IMR-90 (cell line): ENCODE data around the gene USP36. TPM values are rescaled to one million over a fixed set of nuclear protein-coding genes. Genes with fewer than 3 reads are reported as not detected.

Experiments used
- ATAC-seq: fragments of 200-7000 bp; cut with Tn5 transposase; 2 replicates; pipeline ENCODE4 v1.9.1; 2020; ENCODE audit warnings: low read depth, mild to moderate bottlenecking, moderate library complexity
- BruUV-seq: library from RNA; stranded (reverse); fragments of 400-500 nt; replicated peaks from 2 replicates; lab custom pipeline; 2021; lab: Mats Ljungman, UMichigan
- CTCF ChIA-PET: fragments of 300-600 bp; formaldehyde crosslinking; extraction: SDS; loops from one replicate; lab custom pipeline; 2021; ENCODE audit warnings: antibody characterized with exemption; lab: Yijun Ruan, JAX
- POLR2A ChIA-PET: fragments of 300-600 bp; sonication (Branson Sonifier 250); formaldehyde crosslinking; loops from one replicate; lab custom pipeline; 2022; ENCODE audit warnings: antibody characterized with exemption; ENCODE audit not compliant: unreplicated experiment; lab: Charles Lee
- DNase-seq: peaks from one replicate; pipeline ENCODE4 v3.0.0; 2013
- H2AFZ ChIP-seq: replicated peaks from 2 replicates; pipeline ENCODE3; 2013; ENCODE audit warnings: low read length, mild to moderate bottlenecking; ENCODE audit not compliant: poor library complexity
- H2AK5ac ChIP-seq: 2 replicates; pipeline ENCODE4 v1.6.1; 2013; ENCODE audit warnings: low read depth, low read length, inconsistent platforms
- H2AK9ac ChIP-seq: replicated peaks from 2 replicates; pipeline ENCODE3; 2013; ENCODE audit warnings: mild to moderate bottlenecking, low read depth, low read length, moderate library complexity; ENCODE audit not compliant: poor library complexity
- H2BK120ac ChIP-seq: 2 replicates; pipeline ENCODE4 v1.6.1; 2013; ENCODE audit warnings: low read depth, low read length, inconsistent platforms
- H2BK15ac ChIP-seq: 3 replicates; pipeline ENCODE4 v1.6.1; 2013; ENCODE audit warnings: low read depth, low read length, inconsistent platforms
- H2BK20ac ChIP-seq: 2 replicates; pipeline ENCODE4 v1.6.1; 2013; ENCODE audit warnings: low read depth, mild to moderate bottlenecking, inconsistent platforms, low read length, moderate library complexity
- H2BK5ac ChIP-seq: 2 replicates; pipeline ENCODE4 v1.6.1; 2013; ENCODE audit warnings: mild to moderate bottlenecking, low read depth, low read length, inconsistent platforms; ENCODE audit not compliant: poor library complexity, severe bottlenecking
- H3K14ac ChIP-seq: replicated peaks from 2 replicates; pipeline ENCODE4 v1.6.1; 2013; ENCODE audit warnings: low read depth, low read length, inconsistent platforms
- H3K18ac ChIP-seq: 2 replicates; pipeline ENCODE4 v1.6.1; 2013; ENCODE audit warnings: low read depth, low read length, control low read depth
- H3K23ac ChIP-seq: 2 replicates; pipeline ENCODE4 v1.6.1; 2013; ENCODE audit warnings: low read depth, low read length, inconsistent platforms
- H3K27ac ChIP-seq: 2 replicates; pipeline ENCODE4 v1.5.1; 2013; ENCODE audit warnings: mild to moderate bottlenecking, control low read depth, low read length; ENCODE audit not compliant: insufficient read depth
- H3K27me3 ChIP-seq: 2 replicates; pipeline ENCODE4 v1.6.1; 2013; ENCODE audit warnings: low read length; ENCODE audit not compliant: control insufficient read depth, insufficient read depth
- H3K36me3 ChIP-seq: 2 replicates; pipeline ENCODE4 v1.6.1; 2013; ENCODE audit warnings: low read length, mixed read lengths; ENCODE audit not compliant: control insufficient read depth, insufficient read depth
- H3K4ac ChIP-seq: 2 replicates; pipeline ENCODE4 v1.6.1; 2013; ENCODE audit warnings: low read depth, low read length, inconsistent platforms
- H3K4me1 ChIP-seq: 2 replicates; pipeline ENCODE4 v1.6.1; 2013; ENCODE audit warnings: low read length, mixed read lengths; ENCODE audit not compliant: control insufficient read depth, insufficient read depth
- H3K4me2 ChIP-seq: 2 replicates; pipeline ENCODE4 v1.6.1; 2013; ENCODE audit warnings: low read depth, mild to moderate bottlenecking, control low read depth, low read length, moderate library complexity
- H3K4me3 ChIP-seq: 2 replicates; pipeline ENCODE4 v1.5.1; 2013; ENCODE audit warnings: low read depth, mild to moderate bottlenecking, control low read depth, low read length, moderate library complexity; ENCODE audit not compliant: insufficient read depth
- H3K56ac ChIP-seq: 2 replicates; pipeline ENCODE4 v1.6.1; 2013; ENCODE audit warnings: low read length, inconsistent platforms; ENCODE audit not compliant: insufficient read depth; ENCODE audit errors: extremely low read depth
- H3K79me1 ChIP-seq, 2 experiments: 2 replicates each; pipeline ENCODE4 v1.6.1; 2013; ENCODE audit warnings: low read length in 2 of 2, inconsistent platforms in 1 of 2, low read depth in 1 of 2
- H3K9ac ChIP-seq: 2 replicates; pipeline ENCODE4 v1.6.1; 2013; ENCODE audit warnings: low read depth, low read length, control low read depth
- H3K9me1 ChIP-seq: 2 replicates; pipeline ENCODE4 v1.6.1; 2013; ENCODE audit warnings: low read length, inconsistent platforms; ENCODE audit not compliant: insufficient read depth
- H3K9me3 ChIP-seq: 2 replicates; pipeline ENCODE4 v1.6.1; 2013; ENCODE audit warnings: low read length; ENCODE audit not compliant: control insufficient read depth, insufficient read depth
- H4K20me1 ChIP-seq: 2 replicates; pipeline ENCODE4 v1.6.1; 2013; ENCODE audit warnings: low read length, inconsistent platforms; ENCODE audit not compliant: insufficient read depth
- H4K5ac ChIP-seq: 2 replicates; pipeline ENCODE4 v1.6.1; 2013; ENCODE audit warnings: mild to moderate bottlenecking, low read depth, low read length, control low read depth
- H4K8ac ChIP-seq, 2 experiments: 2 replicates each; pipeline ENCODE4 v1.6.1; 2013; ENCODE audit warnings: low read depth in 2 of 2, low read length in 2 of 2, control low read depth in 1 of 2, inconsistent platforms in 1 of 2
- H4K91ac ChIP-seq: 2 replicates; pipeline ENCODE4 v1.6.1; 2013; ENCODE audit warnings: low read depth, low read length, inconsistent platforms; ENCODE audit not compliant: insufficient read depth
- BHLHE40 ChIP-seq: fragments of 150-350 bp; IDR thresholded peaks from 2 replicates; pipeline ENCODE4 v1.6.1; 2016; ENCODE audit warnings: mild to moderate bottlenecking, low read depth, low read length
- CEBPB ChIP-seq: IDR thresholded peaks from 2 replicates; pipeline ENCODE4 v1.6.1; 2012; ENCODE audit warnings: low read depth, low read length, improper control_type of control experiment
- CHD1 ChIP-seq: IDR thresholded peaks from 2 replicates; pipeline ENCODE4 v1.6.1; 2012; ENCODE audit warnings: low read depth, low read length, improper control_type of control experiment
- FOS ChIP-seq: fragments of 150-350 bp; IDR thresholded peaks from 2 replicates; pipeline ENCODE4 v1.6.1; 2016; ENCODE audit warnings: low read depth, low read length
- MAFK ChIP-seq: IDR thresholded peaks from 2 replicates; pipeline ENCODE4 v1.6.1; 2012; ENCODE audit warnings: low read depth, low read length, improper control_type of control experiment
- MAZ ChIP-seq: IDR thresholded peaks from 2 replicates; pipeline ENCODE4 v1.6.1; 2012; ENCODE audit warnings: low read depth, mild to moderate bottlenecking, low read length, improper control_type of control experiment, moderate library complexity, borderline replicate concordance
- MXI1 ChIP-seq: IDR thresholded peaks from 2 replicates; pipeline ENCODE4 v1.6.1; 2012; ENCODE audit warnings: low read depth, mild to moderate bottlenecking, low read length, moderate library complexity, borderline replicate concordance
- NFE2L2 ChIP-seq: fragments of 150-350 bp; IDR thresholded peaks from 2 replicates; pipeline ENCODE4 v1.6.1; 2016; ENCODE audit warnings: low read depth, mild to moderate bottlenecking, low read length
- POLR2A ChIP-seq: IDR thresholded peaks from 2 replicates; pipeline ENCODE4 v1.6.1; 2012; ENCODE audit warnings: mild to moderate bottlenecking, low read depth, low read length
- RAD21 ChIP-seq: IDR thresholded peaks from 2 replicates; pipeline ENCODE4 v1.6.1; 2012; ENCODE audit warnings: low read length, improper control_type of control experiment
- RCOR1 ChIP-seq: IDR thresholded peaks from 2 replicates; pipeline ENCODE4 v1.6.1; 2012; ENCODE audit warnings: mild to moderate bottlenecking, low read length, improper control_type of control experiment; ENCODE audit not compliant: insufficient replicate concordance
- RFX5 ChIP-seq: IDR thresholded peaks from 2 replicates; pipeline ENCODE4 v1.8.0; 2012; ENCODE audit warnings: low read depth, mild to moderate bottlenecking, low read length, moderate library complexity
- SMC3 ChIP-seq: fragments of 150-350 bp; IDR thresholded peaks from 2 replicates; pipeline ENCODE4 v1.6.1; 2016; ENCODE audit warnings: low read depth, mild to moderate bottlenecking, antibody characterized with exemption, low read length, moderate library complexity
- WGBS, 2 experiments: methylation state at CpG; one replicate each; pipeline versions ENCODE4 v1.1.5 to v1.1.7; 2013; ENCODE audit warnings: missing lambda C conversion rate in 2 of 2; ENCODE audit not compliant: insufficient read length in 1 of 2; ENCODE audit errors: extremely low coverage in 2 of 2; 5-methylcytosine and 5-hydroxymethylcytosine counted together
- dilution Hi-C: fragments of 300-500 bp; cut with HindIII; formaldehyde crosslinking; loops from one replicate; pipeline ENCODE4 v1.14.3; 2018; ENCODE audit warnings: low sequenced_read_pairs; ENCODE audit not compliant: unreplicated experiment
- in situ Hi-C: fragments of 300-500 bp; cut with MboI; formaldehyde crosslinking; loops from 3 replicates; pipeline ENCODE4 v1.14.3; 2019; ENCODE audit warnings: low sequenced_read_pairs, inconsistent platforms, mixed read lengths
- intact Hi-C: fragments of 100-400 bp; cut with micrococcal nuclease; formaldehyde crosslinking; loops from 2 replicates; pipeline ENCODE4 v1.10.0; 2022
- polyA plus RNA-seq, 3 experiments: library from polyadenylated mRNA; depleted of rRNA; stranded (reverse); fragments of >200 nt; gene quantifications; 2 replicates each; pipeline ENCODE4 v1.2.3, GENCODE V29; 2012; ENCODE audit warnings: low replicate concordance in 1 of 3
- total RNA-seq: library from RNA; depleted of rRNA; stranded (reverse); fragments of >200 nt; gene quantifications from 2 replicates; pipeline ENCODE4 v1.2.3, GENCODE V29; 2012
- TF ChIP-seq, protein P1 (sequence below): fragments of 150-350 bp; IDR thresholded peaks from 2 replicates; pipeline ENCODE4 v1.6.1; 2016; ENCODE audit warnings: low read depth, mild to moderate bottlenecking, low read length, moderate library complexity, borderline replicate concordance
- TF ChIP-seq, protein P2 (sequence below): fragments of 150-350 bp; IDR thresholded peaks from 2 replicates; pipeline ENCODE4 v1.6.1; 2017; ENCODE audit warnings: mild to moderate bottlenecking, antibody characterized with exemption, low read length, low read depth

The USP36 gene
- total and polyA plus RNA-seq, 2 of the 4 experiments (the other 2 are of a cell fraction), result 30.6 to 38.3 TPM

DNA sequence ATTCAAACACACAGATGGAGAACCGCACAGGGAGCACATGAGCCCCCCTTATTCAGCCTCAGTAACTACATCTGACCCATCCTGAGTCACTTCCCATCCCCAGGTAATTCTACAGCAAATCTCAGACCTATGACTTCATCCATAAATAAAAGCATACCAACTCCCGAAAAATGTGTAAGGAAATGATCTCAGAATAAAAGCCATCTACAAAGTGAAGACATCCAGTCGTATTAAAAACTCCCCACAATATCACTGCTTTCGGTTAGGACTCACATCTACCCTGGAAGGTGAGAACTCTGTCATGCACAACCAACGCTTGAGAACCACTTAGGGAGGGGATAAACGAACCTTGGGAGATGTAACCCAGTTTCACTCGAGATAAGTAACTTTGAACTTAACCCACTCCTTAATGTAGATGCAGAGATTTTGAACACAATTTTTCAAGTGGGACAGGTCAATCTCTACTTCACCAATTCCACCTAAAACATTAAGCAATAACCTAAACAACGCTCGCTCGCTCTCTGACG, 1.3 kb downstream of the USP36 start (continued):
- TF ChIP-seq RFX5 (no peak), MAFK (no peak), RCOR1 (no peak), CEBPB (peak; percentile 89)

DNA sequence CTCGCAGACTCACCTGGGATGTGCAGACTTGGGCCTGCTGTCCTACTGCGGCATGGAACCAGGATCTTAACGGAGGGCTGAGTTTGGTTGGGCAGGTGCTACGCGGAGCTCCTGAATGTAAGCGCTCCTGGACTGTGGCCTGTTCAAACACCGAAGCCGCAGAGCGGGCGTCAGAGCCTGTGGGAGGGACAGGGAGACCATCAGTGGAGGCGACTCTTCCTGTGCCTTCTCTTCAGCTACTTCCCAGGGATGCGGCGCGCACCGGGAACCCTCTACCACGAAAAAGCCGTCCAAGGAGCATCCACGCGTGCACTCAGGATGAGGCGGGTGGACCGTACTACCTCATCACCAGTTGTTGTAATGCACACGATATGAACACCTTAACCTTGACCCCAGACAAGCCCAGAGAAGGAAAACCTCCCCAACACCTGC, 2.0 kb downstream of the USP36 start:
- Histone ChIP-seq H2AFZ (no peak overlapping the region), H3K79me1 (peaks cover 24 to 51% of the 10 kb centered on the region in 2 experiments), H3K23ac (no peak overlapping the region; the same call in 1 of the 2 replicates), H3K9ac (no peak overlapping the region), H2BK120ac (no peak overlapping the region), H3K4me3 (no peak overlapping the region), H3K4ac (no peak overlapping the region), H4K5ac (no peak overlapping the region), H2BK5ac (peak overlapping the region; percentile 23), H4K20me1 (peaks cover 37% of the 10 kb centered on the region), H3K56ac (no peak overlapping the region), H3K9me1 (peaks cover 10% of the 10 kb centered on the region), H3K4me1 (peaks cover 11% of the 10 kb centered on the region), H3K4me2 (peak overlapping the region; percentile 88), H2BK15ac (no peak overlapping the region), H3K14ac (no peak overlapping the region), H2AK5ac (peak overlapping the region; percentile 71; the same call in 1 of the 2 replicates), H3K27me3 (no peaks in the 10 kb centered on the region), H2BK20ac (no peak overlapping the region), H2AK9ac (no peak overlapping the region), H3K36me3 (peaks cover 34% of the 10 kb centered on the region), H3K9me3 (no peaks in the 10 kb centered on the region), H4K8ac (no peak overlapping the region), H3K27ac (peak overlapping the region; percentile 14; the same call in 1 of the 2 replicates), H3K18ac (no peak overlapping the region), H4K91ac (no peak overlapping the region)
- CTCF ChIA-PET, result no interaction called here
- DNase-seq, result no peak
- POLR2A ChIA-PET, result interaction anchor here (0.6 kb wide), 1 partner anchor 342 kb away, joined by 3 read pairs; no protein-coding TSS in a partner anchor
- BruUV-seq, result no TSS peak
- ATAC-seq, result no peak
- intact Hi-C loops, result no loop called here
- dilution Hi-C loops, result no loop called here
- WGBS, 2 experiments, result 96% methylated on average over 13 of the region's 22 CpGs; no CpG with 5 or more reads in 1 of the 2 experiments
- in situ Hi-C loops, result no loop called here
- TF ChIP-seq CHD1, result no peak
- TF ChIP-seq MXI1, result no peak
- TF ChIP-seq RFX5, result no peak
- no peak for TF ChIP-seq RAD21
- no peak for TF ChIP-seq MAFK
- TF ChIP-seq, protein P1, sequence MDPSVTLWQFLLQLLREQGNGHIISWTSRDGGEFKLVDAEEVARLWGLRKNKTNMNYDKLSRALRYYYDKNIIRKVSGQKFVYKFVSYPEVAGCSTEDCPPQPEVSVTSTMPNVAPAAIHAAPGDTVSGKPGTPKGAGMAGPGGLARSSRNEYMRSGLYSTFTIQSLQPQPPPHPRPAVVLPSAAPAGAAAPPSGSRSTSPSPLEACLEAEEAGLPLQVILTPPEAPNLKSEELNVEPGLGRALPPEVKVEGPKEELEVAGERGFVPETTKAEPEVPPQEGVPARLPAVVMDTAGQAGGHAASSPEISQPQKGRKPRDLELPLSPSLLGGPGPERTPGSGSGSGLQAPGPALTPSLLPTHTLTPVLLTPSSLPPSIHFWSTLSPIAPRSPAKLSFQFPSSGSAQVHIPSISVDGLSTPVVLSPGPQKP, result no peak
- TF ChIP-seq RCOR1, result no peak
- TF ChIP-seq MAZ, result no peak
- TF ChIP-seq POLR2A, result no peak
- no peak for TF ChIP-seq BHLHE40
- TF ChIP-seq, protein P2, sequence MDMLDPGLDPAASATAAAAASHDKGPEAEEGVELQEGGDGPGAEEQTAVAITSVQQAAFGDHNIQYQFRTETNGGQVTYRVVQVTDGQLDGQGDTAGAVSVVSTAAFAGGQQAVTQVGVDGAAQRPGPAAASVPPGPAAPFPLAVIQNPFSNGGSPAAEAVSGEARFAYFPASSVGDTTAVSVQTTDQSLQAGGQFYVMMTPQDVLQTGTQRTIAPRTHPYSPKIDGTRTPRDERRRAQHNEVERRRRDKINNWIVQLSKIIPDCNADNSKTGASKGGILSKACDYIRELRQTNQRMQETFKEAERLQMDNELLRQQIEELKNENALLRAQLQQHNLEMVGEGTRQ, result no peak
- no peak for TF ChIP-seq CEBPB
- TF ChIP-seq SMC3, result no peak
- no peak for TF ChIP-seq NFE2L2
- no peak for TF ChIP-seq FOS
